Lower lobe of right lung (tissue), 2 donors: ENCODE data around the gene CX3CL1. TPM values are rescaled to one million over a fixed set of nuclear protein-coding genes. Genes with fewer than 3 reads are reported as not detected.
"Not testable (repeated sequence)": the region's sequence is repeated elsewhere in the genome, so short reads cannot be mapped to it uniquely, and the experiment has no call there.

Experiments
- ATAC-seq, 2 donors: fragments of 200-7000 bp; cut with Tn5 transposase; one replicate each; pipeline ENCODE4 v1.9.1; 2020 to 2022; ENCODE audit warnings: mild to moderate bottlenecking in 2 of 2, moderate library complexity in 2 of 2
- DNase-seq: peaks from one replicate; pipeline ENCODE4 v3.0.0-alpha.2; 2020
- H3K27ac ChIP-seq: fragments of 200-600 bp; one replicate; pipeline ENCODE4 v1.8.0; 2022
- H3K27me3 ChIP-seq: fragments of 200-600 bp; one replicate; pipeline ENCODE4 v1.8.0; 2022; ENCODE audit warnings: low read depth
- H3K36me3 ChIP-seq: fragments of 200-600 bp; one replicate; pipeline ENCODE4 v1.8.0; 2022; ENCODE audit warnings: mild to moderate bottlenecking
- H3K4me1 ChIP-seq: fragments of 200-600 bp; one replicate; pipeline ENCODE4 v1.8.0; 2022
- H3K4me3 ChIP-seq: fragments of 200-600 bp; one replicate; pipeline ENCODE4 v1.8.0; 2022; ENCODE audit warnings: mild to moderate bottlenecking
- H3K9me3 ChIP-seq: fragments of 200-600 bp; one replicate; pipeline ENCODE4 v1.8.0; 2022
- intact Hi-C: fragments of 100-400 bp; cut with DNase I; formaldehyde crosslinking; loops from one replicate; pipeline ENCODE4 v1.11.0; 2022
- total RNA-seq: library from RNA; stranded (reverse); fragmentation: NEBNext Ultra II Directional; extraction: Animal tissue kit (Norgen Biotek cat#: 25700); gene quantifications from one replicate; pipeline ENCODE4 v1.2.1, GENCODE V29; 2021
- TF ChIP-seq, protein P1 (sequence below): fragments of 200-600 bp; IDR thresholded peaks from one replicate; pipeline ENCODE4 v1.8.0; 2022; ENCODE audit warnings: antibody characterized with exemption, mild to moderate bottlenecking
- donor health status: DM: no; HTN: yes; CAD: no; lungs with severe emphysema.

Gene CX3CL1
- total RNA-seq, 1 donor from 2014 or later: 33.6 TPM

DNA sequence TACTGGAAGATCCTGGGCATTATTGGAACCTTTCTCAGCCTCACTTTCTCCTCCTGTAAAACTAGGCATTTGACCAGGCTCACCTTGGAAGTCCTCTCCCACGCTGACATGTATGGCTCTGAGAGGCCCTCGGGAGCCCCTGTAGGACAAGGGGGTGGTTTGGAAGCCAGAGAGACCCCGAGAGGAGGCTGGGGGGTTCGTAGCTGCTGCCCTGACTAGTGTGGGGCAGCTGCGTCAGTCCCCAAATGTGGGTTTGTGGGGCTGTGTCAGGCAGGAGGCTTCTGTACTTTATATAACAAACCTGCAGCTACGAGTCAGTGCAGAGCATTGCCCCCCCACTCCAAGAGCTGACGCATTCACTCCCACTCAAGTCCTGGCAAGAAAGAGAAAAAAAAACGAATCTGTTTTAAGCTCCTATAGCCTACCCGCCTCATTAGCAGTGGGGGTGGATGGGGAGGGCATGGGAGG lies 1.8 kb downstream of the CX3CL1 start:
- Histone ChIP-seq H3K4me3 (peak overlapping the region; percentile 62), H3K27ac (peak overlapping the region; percentile 87), H3K4me1 (peaks cover 31% of the 10 kb centered on the region), H3K36me3 (no peaks in the 10 kb centered on the region), H3K27me3 (no peaks in the 10 kb centered on the region), H3K9me3 (no peaks in the 10 kb centered on the region)
- intact Hi-C loops: no loop called here
- TF ChIP-seq, protein P1, sequence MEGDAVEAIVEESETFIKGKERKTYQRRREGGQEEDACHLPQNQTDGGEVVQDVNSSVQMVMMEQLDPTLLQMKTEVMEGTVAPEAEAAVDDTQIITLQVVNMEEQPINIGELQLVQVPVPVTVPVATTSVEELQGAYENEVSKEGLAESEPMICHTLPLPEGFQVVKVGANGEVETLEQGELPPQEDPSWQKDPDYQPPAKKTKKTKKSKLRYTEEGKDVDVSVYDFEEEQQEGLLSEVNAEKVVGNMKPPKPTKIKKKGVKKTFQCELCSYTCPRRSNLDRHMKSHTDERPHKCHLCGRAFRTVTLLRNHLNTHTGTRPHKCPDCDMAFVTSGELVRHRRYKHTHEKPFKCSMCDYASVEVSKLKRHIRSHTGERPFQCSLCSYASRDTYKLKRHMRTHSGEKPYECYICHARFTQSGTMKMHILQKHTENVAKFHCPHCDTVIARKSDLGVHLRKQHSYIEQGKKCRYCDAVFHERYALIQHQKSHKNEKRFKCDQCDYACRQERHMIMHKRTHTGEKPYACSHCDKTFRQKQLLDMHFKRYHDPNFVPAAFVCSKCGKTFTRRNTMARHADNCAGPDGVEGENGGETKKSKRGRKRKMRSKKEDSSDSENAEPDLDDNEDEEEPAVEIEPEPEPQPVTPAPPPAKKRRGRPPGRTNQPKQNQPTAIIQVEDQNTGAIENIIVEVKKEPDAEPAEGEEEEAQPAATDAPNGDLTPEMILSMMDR: no peak
- no peak for DNase-seq
- ATAC-seq: no peak

- ATAC-seq, H3K27me3 ChIP-seq, H3K27ac ChIP-seq, DNase-seq, intact Hi-C loops, H3K9me3 ChIP-seq, H3K36me3 ChIP-seq: not testable (repeated sequence)
- Histone ChIP-seq H3K4me3 (peak overlapping the region; percentile 62), H3K4me1 (peaks cover 40% of the 10 kb centered on the region)
Observed at GRCh38 chr16:57374925-57375465, 2.7 kb downstream of the CX3CL1 start.

DNA sequence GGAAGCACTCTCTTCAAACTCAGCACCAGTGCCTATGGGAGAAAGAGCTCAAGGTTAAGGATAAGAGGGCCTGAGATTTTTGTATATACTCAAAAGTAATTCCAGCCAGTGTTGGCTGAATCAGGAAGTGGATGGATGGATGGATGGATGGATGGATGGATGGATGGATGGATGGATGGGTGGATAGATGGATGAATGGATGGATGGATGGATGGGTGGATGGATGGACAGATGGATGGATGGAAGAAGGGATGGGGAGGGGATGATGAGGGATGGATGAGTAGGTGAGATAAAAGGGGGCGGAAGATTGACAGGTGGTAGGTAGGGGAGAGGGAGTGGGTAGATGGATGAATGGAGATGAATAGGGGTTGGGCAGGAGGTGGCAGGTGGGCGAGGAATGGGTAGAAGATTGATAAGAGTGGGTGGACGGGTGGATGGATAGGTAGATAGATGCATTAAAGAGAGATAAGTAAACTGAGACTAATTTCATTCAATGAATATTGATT lies 4.1 kb downstream of the CX3CL1 start:
- Histone ChIP-seq H3K9me3 (no peaks in the 10 kb centered on the region), H3K4me1 (peaks cover 51% of the 10 kb centered on the region), H3K36me3 (peaks cover 1% of the 10 kb centered on the region), H3K27ac (no peak overlapping the region), H3K4me3 (no peak overlapping the region), H3K27me3 (no peaks in the 10 kb centered on the region)
- ATAC-seq (no peak), DNase-seq (no peak)
- intact Hi-C loops: no loop called here
- TF ChIP-seq, protein P1: no peak

- TF ChIP-seq, protein P1: no peak
- no peak for DNase-seq
- H3K9me3 ChIP-seq: no peaks in the 10 kb centered on the region
- H3K36me3 ChIP-seq: peaks cover 10% of the 10 kb centered on the region
- no peak overlapping the region for H3K4me3 ChIP-seq
- no peak overlapping the region for H3K27ac ChIP-seq
- intact Hi-C loops: no loop called here
- no peak for ATAC-seq
- peaks cover 46% of the 10 kb centered on the region for H3K4me1 ChIP-seq
- H3K27me3 ChIP-seq: no peaks in the 10 kb centered on the region
Observed at GRCh38 chr16:57377080-57377841, 5.0 kb downstream of the CX3CL1 start.

DNA sequence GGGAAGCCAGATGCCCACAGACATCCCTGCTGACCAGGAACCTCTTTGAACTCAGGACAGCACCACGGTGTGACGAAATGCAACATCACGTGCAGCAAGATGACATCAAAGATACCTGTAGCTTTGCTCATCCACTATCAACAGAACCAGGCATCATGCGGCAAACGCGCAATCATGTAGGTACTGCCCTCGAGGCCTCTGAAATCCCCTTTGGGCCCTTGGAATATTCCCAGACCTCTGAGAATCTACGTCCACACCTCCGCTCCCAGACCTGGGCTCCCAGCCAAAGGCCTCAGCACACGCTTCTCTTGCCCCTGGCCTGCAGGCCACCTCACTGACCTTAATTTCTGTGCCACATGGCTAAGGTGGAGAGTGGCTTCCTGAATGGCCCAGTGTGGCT lies 7.3 kb downstream of the CX3CL1 start:
- TF ChIP-seq, protein P1: no peak
- Histone ChIP-seq H3K27me3 (no peaks in the 10 kb centered on the region), H3K4me3 (no peak overlapping the region), H3K9me3 (no peaks in the 10 kb centered on the region), H3K36me3 (peaks cover 13% of the 10 kb centered on the region), H3K4me1 (peaks cover 48% of the 10 kb centered on the region), H3K27ac (no peak overlapping the region)
- intact Hi-C loops: no loop called here
- DNase-seq (no peak), ATAC-seq (no peak)
